ENCODE results near the gene COL11A1.

- no peak for TF ChIP-seq CTCF (IDR thresholded peaks at IDR 0.05)
- no peak for TF ChIP-seq POLR2A (IDR thresholded peaks at IDR 0.05)
- no peak for TF ChIP-seq EP300 (IDR thresholded peaks at IDR 0.05)
These were observed 166.9 kb downstream of the COL11A1 start for GRCh38 chr1:102941366-102941947.
